GM12873 (cell line): ENCODE data around the gene PMEPA1.
A peak's percentile ranks its signal among the peaks of the same experiment; 100 is the strongest.

Source experiments
- CTCF ChIP-seq: IDR thresholded peaks from 2 replicates; pipeline ENCODE4 v1.5.1; 2012; ENCODE audit warnings: low read depth, mild to moderate bottlenecking, moderate library complexity, low read length, control low read depth; ENCODE audit not compliant: insufficient read depth; ENCODE audit errors: missing control alignments

PMEPA1 gene

GRCh38 chr20:57620274-57620990 lies 89.4 kb downstream of the PMEPA1 start, which contains the start of gene ZBP1:
ZBP1 (minus strand) TSS chr20:57620426; CDS start chr20:57620295, 131 bp downstream.
- no peak for TF ChIP-seq CTCF

GRCh38 chr20:57619051-57619831 lies 90.6 kb downstream of the PMEPA1 start:
- TF ChIP-seq CTCF, result peak; percentile 20

GRCh38 chr20:57618764-57619050 lies 91.1 kb downstream of the PMEPA1 start:
- TF ChIP-seq CTCF, result no peak

GRCh38 chr20:57618091-57618763 lies 91.6 kb downstream of the PMEPA1 start:
- no peak for TF ChIP-seq CTCF

- TF ChIP-seq CTCF, result no peak
Measured at GRCh38 chr20:57617079-57617795, 92.6 kb downstream of the PMEPA1 start.

GRCh38 chr20:57616143-57616951 lies 93.5 kb downstream of the PMEPA1 start:
- TF ChIP-seq CTCF, result no peak
